GM12801 (cell line): ENCODE results near the gene FCER2.

Source experiments
- TF ChIP-seq, protein P1 (sequence below): IDR thresholded peaks from one replicate; pipeline ENCODE4 v1.5.1; 2011; ENCODE audit warnings: control low read depth; ENCODE audit not compliant: insufficient read length; ENCODE audit errors: extremely low read depth

The FCER2 gene

DNA sequence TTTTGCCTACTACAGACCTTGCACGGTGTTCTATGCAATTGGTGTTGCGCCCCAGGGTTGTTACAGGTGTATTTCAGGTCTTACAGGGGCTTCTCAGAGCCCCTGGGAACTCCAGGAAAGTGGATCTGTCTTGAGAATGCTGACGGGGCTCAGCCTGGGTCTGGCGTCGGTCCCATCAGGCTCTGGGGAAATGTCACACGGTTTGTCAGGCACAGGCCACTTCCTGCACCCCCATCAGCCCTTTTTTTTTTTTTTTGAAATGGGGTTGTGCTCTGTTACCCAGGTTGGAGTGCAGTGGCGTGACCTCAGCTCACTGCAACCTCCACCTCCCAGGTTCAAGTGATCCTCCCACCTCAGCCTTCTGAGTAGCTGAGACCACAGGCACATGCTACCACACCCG is 16.7 kb upstream of the FCER2 start:
- TF ChIP-seq, protein P1, sequence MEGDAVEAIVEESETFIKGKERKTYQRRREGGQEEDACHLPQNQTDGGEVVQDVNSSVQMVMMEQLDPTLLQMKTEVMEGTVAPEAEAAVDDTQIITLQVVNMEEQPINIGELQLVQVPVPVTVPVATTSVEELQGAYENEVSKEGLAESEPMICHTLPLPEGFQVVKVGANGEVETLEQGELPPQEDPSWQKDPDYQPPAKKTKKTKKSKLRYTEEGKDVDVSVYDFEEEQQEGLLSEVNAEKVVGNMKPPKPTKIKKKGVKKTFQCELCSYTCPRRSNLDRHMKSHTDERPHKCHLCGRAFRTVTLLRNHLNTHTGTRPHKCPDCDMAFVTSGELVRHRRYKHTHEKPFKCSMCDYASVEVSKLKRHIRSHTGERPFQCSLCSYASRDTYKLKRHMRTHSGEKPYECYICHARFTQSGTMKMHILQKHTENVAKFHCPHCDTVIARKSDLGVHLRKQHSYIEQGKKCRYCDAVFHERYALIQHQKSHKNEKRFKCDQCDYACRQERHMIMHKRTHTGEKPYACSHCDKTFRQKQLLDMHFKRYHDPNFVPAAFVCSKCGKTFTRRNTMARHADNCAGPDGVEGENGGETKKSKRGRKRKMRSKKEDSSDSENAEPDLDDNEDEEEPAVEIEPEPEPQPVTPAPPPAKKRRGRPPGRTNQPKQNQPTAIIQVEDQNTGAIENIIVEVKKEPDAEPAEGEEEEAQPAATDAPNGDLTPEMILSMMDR, result no peak

DNA sequence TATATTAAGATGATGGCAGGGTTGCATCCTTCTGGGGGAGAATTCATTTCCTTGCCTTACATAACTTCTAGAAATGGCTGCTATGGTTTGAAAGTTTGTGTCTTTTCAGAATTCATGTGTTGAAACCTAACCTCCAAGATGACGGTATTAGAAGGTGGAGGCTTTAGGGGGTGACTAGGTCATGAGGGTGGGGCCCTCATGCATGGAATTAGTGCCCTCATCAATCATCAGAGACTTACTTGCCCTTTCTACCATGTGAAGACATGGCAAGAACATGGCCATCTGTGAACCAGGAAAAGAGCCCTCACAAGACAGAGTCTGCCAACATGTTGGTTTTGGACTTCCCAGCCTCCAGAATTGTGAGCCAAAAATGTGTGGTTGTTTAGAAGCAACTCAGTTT is 14.8 kb upstream of the FCER2 start:
- TF ChIP-seq, protein P1, result no peak

DNA sequence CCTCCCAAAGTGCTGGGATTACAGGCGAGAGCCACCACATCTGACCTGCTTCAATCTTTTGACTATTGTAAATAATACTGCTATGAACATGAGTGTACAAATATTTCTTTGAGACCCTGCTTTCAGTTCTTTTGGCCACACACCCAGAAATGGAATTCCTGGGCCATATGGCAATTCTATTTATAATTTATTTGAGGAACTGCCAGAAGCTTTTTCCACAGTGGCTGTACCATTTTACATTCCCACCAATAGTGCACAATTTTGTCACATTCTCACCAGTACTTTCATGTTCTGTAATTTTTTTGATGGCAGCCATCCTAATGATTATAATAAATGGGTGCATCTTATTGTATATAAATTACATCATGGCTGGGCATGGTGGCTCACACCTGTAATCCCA is 13.7 kb upstream of the FCER2 start:
- TF ChIP-seq, protein P1, result no peak

DNA sequence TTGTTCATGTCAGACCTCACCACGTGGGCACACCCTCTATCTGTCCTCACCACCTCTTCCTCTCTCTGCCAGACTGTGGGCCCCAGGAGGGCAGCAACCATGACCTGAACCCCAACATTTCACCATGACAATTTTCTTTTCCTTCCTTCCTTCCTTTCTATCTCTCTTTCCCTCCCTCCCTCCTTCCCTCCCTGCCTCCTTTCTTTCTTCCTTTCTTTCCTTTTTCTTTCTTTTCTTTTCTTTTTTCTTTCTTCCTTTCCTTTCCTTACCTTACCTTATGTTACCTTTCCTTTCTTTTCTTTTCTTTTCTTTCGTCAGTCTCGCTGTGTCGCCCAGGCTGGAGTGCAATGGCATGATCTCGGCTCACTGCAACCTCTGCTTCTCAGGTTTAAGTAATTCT is 8.7 kb upstream of the FCER2 start:
- TF ChIP-seq, protein P1, result no peak

DNA sequence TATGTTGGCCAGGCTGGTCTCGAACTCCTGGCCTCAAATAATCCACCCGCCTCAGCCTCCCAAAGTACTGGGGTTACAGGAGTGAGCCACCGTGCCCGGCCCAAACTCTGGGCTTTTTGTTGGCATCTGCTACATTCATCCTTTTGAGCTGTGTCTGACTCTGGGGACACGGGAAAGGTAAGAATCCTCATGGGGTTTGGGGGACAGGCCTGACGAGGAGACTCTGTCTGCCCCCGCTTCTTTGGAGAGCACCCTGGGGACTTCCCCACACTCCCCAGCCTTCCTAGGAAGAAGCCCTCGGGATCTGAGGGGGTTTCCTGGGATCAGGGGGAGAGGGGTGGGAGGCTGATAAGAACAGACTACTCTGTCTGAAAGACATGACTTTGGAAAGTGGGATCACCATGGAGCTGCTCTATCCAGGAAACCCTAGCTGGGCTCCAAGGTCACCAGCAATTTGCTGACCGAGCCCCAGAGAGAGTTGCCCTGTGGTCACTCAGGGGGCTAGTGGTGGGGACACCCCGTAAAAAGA is 8.1 kb upstream of the FCER2 start:
- TF ChIP-seq, protein P1, result no peak

DNA sequence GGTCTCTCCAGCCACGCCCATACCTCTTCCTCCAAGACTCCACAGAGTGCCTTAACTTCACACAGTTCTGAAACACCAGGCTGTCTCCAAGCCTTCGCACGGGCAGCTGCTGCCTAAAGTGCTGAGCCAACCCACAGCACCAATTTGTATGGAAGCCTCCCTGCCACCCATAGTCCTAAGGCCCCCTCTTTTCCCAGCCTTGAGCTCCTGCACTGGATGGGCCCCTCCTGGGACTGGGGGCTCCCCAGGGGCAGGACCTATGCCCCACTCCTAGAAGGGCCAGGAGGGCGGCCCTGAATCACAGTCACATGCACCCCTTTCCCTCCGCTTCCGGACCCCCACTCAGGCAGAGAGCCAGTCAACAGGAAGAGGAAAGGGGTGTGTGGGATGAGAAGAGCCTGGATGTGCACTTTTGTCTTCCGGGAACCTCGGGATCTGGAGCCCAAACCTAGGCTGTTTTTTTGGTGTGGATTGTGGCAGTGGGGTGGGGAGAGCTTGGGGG is 5.1 kb upstream of the FCER2 start:
- TF ChIP-seq, protein P1, result no peak

DNA sequence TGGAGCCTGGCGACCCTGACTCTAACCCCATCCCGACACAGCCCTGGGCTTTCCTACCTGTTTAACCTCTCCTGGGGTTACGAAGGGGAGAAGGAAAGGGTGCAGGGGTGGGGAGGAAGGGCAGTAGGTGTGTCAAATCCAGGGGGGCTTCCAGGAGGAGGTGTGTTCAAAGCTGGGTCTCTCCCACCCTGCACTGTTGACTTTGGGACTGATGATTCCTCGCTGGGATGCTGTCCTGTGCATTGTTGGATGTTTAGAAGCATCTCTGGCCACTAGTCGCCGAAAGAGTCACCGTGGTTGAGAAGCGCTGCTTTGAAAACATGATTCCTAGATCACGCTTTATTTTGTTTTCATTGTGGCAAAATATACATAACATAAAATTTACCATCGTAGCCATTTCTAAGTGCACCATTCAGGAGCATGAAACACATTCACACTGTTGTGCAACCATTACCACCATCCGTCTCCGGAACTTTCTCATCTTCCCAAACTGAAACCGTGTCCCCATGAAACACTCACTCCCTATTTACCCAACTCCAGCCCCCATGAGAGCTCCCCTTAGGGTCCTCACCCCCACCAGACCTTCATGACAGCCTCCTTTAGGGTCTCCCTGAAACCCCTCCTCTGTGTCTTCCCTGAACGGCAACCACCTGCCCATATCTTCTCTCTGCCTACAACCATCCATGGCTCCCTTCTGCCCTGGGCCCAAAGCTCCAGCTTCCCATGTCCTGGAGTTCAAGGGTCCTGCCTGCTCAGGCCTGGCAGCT is 4.4 kb upstream of the FCER2 start:
- TF ChIP-seq, protein P1, result no peak
